ENCODE measurements around the gene ZNF451.
"Not testable (repeated sequence)": the region's sequence is repeated elsewhere in the genome, so short reads cannot be mapped to it uniquely, and the experiment has no call there.

ZNF451 gene

GRCh38 chr6:57089687-57090457 lies at the start of gene ZNF451:
TSS of gene ZNF451 (plus strand) at chr6:57090188. CDS start at chr6:57090254, 66 bp downstream.
- TF ChIP-seq POLR2AphosphoS5 (IDR thresholded peaks at IDR 0.05; ENCODE audit: borderline replicate concordance, low read depth, low read length) (peak; percentile 89), FOXP2 (optimal IDR thresholded peaks at IDR 0.05; ENCODE audit: control extremely low read depth, extremely low read length, insufficient read depth) (no peak)
- Histone ChIP-seq H3K9ac (ENCODE audit: insufficient read length) (peak within 1 kb of the TSS; percentile 72), H3K9me3 (ENCODE audit: low read depth, low read length) (no peaks in the 10 kb centered on the region), H3K36me3 (ENCODE audit: insufficient read depth, low read length) (peaks cover 30% of the 10 kb centered on the region), H3K27ac (no peak within 1 kb of the TSS), H3K4me3 (peak within 1 kb of the TSS; percentile 80)
- peak; percentile 87 for DNase-seq (ENCODE audit: low read depth, low spot score)

GRCh38 chr6:57044061-57044460 lies 45.9 kb upstream of the ZNF451 start:
- H3K4me3 ChIP-seq; DNase-seq (ENCODE audit: low read depth, low spot score); H3K9me3 ChIP-seq (ENCODE audit: low read depth, low read length); H3K27ac ChIP-seq; H3K9ac ChIP-seq (ENCODE audit: insufficient read length): not testable (repeated sequence)
- H3K36me3 ChIP-seq (ENCODE audit: insufficient read depth, low read length), result peaks cover 11% of the 10 kb centered on the region

GRCh38 chr6:57044568-57044967 lies 45.4 kb upstream of the ZNF451 start:
- H3K9ac ChIP-seq (ENCODE audit: insufficient read length), result no peak overlapping the region
- TF ChIP-seq POLR2AphosphoS5 (IDR thresholded peaks at IDR 0.05; ENCODE audit: borderline replicate concordance, low read depth, low read length), result no peak
- TF ChIP-seq FOXP2 (optimal IDR thresholded peaks at IDR 0.05; ENCODE audit: control extremely low read depth, extremely low read length, insufficient read depth), result no peak
- H3K36me3 ChIP-seq (ENCODE audit: insufficient read depth, low read length), result peaks cover 16% of the 10 kb centered on the region
- no peak overlapping the region for H3K27ac ChIP-seq
- H3K4me3 ChIP-seq, result no peak overlapping the region
- H3K9me3 ChIP-seq (ENCODE audit: low read depth, low read length), result no peaks in the 10 kb centered on the region
- no peak for DNase-seq (ENCODE audit: low read depth, low spot score)

- TF ChIP-seq POLR2AphosphoS5 (IDR thresholded peaks at IDR 0.05; ENCODE audit: borderline replicate concordance, low read depth, low read length), result peak; percentile 70; the same call in 1 of the 2 replicates
- Histone ChIP-seq H3K27ac (peak within 1 kb of the TSS; percentile 69), H3K36me3 (ENCODE audit: insufficient read depth, low read length) (peaks cover 36% of the 10 kb centered on the region), H3K9ac (ENCODE audit: insufficient read length) (peak within 1 kb of the TSS; percentile 85), H3K4me3 (peak within 1 kb of the TSS; percentile 79)
- not testable (repeated sequence) for H3K9me3 ChIP-seq (ENCODE audit: low read depth, low read length)
- DNase-seq (ENCODE audit: low read depth, low spot score), result peak; percentile 63
Measured at GRCh38 chr6:57046332-57047256, 43.4 kb upstream of the ZNF451 start, which contains the start of gene KIAA1586. TSS of gene KIAA1586 (plus strand) at chr6:57046693. CDS start at chr6:57046756, 63 bp downstream.

GRCh38 chr6:57047257-57047585 lies 42.8 kb upstream of the ZNF451 start:
- H3K36me3 ChIP-seq (ENCODE audit: insufficient read depth, low read length), result peaks cover 42% of the 10 kb centered on the region
- not testable (repeated sequence) for H3K4me3 ChIP-seq; H3K9me3 ChIP-seq (ENCODE audit: low read depth, low read length); H3K27ac ChIP-seq; H3K9ac ChIP-seq (ENCODE audit: insufficient read length); DNase-seq (ENCODE audit: low read depth, low spot score)

- not testable (repeated sequence) for DNase-seq (ENCODE audit: low read depth, low spot score); H3K27ac ChIP-seq; H3K9me3 ChIP-seq (ENCODE audit: low read depth, low read length)
- H3K4me3 ChIP-seq, result peak overlapping the region; percentile 55
- peaks cover 48% of the 10 kb centered on the region for H3K36me3 ChIP-seq (ENCODE audit: insufficient read depth, low read length)
- peak overlapping the region; percentile 72 for H3K9ac ChIP-seq (ENCODE audit: insufficient read length)
Measured at GRCh38 chr6:57047859-57048258, 42.1 kb upstream of the ZNF451 start.

GRCh38 chr6:57048577-57048976 lies 41.4 kb upstream of the ZNF451 start:
- DNase-seq (ENCODE audit: low read depth, low spot score), result no peak
- Histone ChIP-seq H3K9ac (ENCODE audit: insufficient read length) (peak overlapping the region; percentile 72), H3K9me3 (ENCODE audit: low read depth, low read length) (no peaks in the 10 kb centered on the region), H3K4me3 (peak overlapping the region; percentile 55), H3K27ac (no peak overlapping the region), H3K36me3 (ENCODE audit: insufficient read depth, low read length) (peaks cover 55% of the 10 kb centered on the region)
- no peak for TF ChIP-seq POLR2AphosphoS5 (IDR thresholded peaks at IDR 0.05; ENCODE audit: borderline replicate concordance, low read depth, low read length)
- TF ChIP-seq EZH2 (IDR thresholded peaks at IDR 0.05), result no peak
- TF ChIP-seq FOXP2 (optimal IDR thresholded peaks at IDR 0.05; ENCODE audit: control extremely low read depth, extremely low read length, insufficient read depth), result no peak

GRCh38 chr6:57063847-57064246 lies 26.1 kb upstream of the ZNF451 start:
- Histone ChIP-seq H3K4me3 (no peak overlapping the region), H3K27ac (no peak overlapping the region), H3K36me3 (ENCODE audit: insufficient read depth, low read length) (peaks cover 37% of the 10 kb centered on the region), H3K9me3 (ENCODE audit: low read depth, low read length) (no peaks in the 10 kb centered on the region), H3K9ac (ENCODE audit: insufficient read length) (no peak overlapping the region)
- no peak for TF ChIP-seq POLR2AphosphoS5 (IDR thresholded peaks at IDR 0.05; ENCODE audit: borderline replicate concordance, low read depth, low read length)
- TF ChIP-seq EZH2 (IDR thresholded peaks at IDR 0.05), result no peak
- DNase-seq (ENCODE audit: low read depth, low spot score), result no peak

GRCh38 chr6:57064809-57065208 lies 25.2 kb upstream of the ZNF451 start:
- TF ChIP-seq EZH2 (IDR thresholded peaks at IDR 0.05), result no peak
- no peak for TF ChIP-seq FOXP2 (optimal IDR thresholded peaks at IDR 0.05; ENCODE audit: control extremely low read depth, extremely low read length, insufficient read depth)
- TF ChIP-seq POLR2AphosphoS5 (IDR thresholded peaks at IDR 0.05; ENCODE audit: borderline replicate concordance, low read depth, low read length), result no peak
- H3K4me3 ChIP-seq, result no peak overlapping the region
- H3K9ac ChIP-seq (ENCODE audit: insufficient read length), result no peak overlapping the region
- no peak for DNase-seq (ENCODE audit: low read depth, low spot score)
- peak overlapping the region; percentile 9; the same call in 1 of the 2 replicates for H3K27ac ChIP-seq
- peaks cover 31% of the 10 kb centered on the region for H3K36me3 ChIP-seq (ENCODE audit: insufficient read depth, low read length)
- H3K9me3 ChIP-seq (ENCODE audit: low read depth, low read length), result no peaks in the 10 kb centered on the region
